Right lung (tissue), 5 donors: ENCODE results near the gene RNASE11. TPM values are rescaled to one million over a fixed set of nuclear protein-coding genes. Genes with fewer than 3 reads are reported as not detected.
"Not testable (repeated sequence)": the region's sequence is repeated elsewhere in the genome, so short reads cannot be mapped to it uniquely, and the experiment has no call there.

ENCODE experiments used
- DNase-seq, 2 donors: peaks; one replicate each; pipeline ENCODE4 v3.0.0-alpha.2; 2013
- polyA plus RNA-seq, 5 donors: library from polyadenylated mRNA; unstranded; fragments of 120-200 nt; gene quantifications; one replicate each; pipeline versions ENCODE4 v1.2.1 to v1.2.3, GENCODE V29; 2013; ENCODE audit warnings: inconsistent platforms in 1 of 5, low replicate concordance in 1 of 5; ENCODE audit not compliant: insufficient read length in 5 of 5, insufficient read depth in 1 of 5

Gene RNASE11
- polyA plus RNA-seq, 5 donors = not detected

DNA sequence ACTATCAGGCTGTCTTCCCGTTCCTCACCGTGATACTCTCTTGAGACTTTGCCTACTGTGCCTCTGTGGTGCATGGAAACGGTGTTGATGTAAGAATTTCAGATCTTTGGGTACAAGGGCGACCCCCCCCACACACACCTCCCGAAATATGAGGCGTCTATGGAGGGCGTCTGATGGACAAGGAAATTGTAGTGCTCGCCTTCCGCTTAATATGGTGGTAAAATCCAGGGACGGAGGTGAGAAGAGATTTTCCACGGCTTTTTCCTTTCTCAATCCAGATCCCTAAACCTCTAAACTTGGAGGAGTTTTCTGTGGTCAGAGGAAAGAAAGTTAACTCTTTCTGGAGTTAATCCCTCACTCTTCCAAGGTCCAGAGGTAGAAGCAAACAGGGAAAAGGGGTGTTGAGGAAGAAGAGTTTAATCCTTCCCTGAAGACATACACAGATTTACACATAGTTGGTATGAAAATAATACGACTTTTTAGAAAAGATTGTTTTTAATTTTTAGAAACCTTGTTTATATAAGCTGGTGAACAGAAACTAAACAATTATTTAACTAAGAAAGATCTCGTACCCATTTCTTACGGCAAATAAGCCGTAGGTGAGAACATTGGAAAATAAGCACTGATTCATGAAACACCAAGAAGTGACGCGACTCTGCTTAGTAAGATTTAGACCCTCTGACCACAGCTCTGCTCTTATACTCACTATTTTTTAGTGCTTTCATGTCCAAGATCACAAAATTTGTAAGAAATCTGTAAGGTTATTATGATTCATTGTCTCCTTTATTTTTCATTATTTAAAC lies 26.4 kb upstream of the RNASE11 start:
- DNase-seq = no peak

GRCh38 chr14:20613094-20614037 lies 25.6 kb upstream of the RNASE11 start:
- peak; percentile 91 to 95 for DNase-seq

GRCh38 chr14:20612403-20612802 lies 24.6 kb upstream of the RNASE11 start:
- DNase-seq = no peak

GRCh38 chr14:20611277-20611676 lies 23.5 kb upstream of the RNASE11 start:
- DNase-seq = no peak

GRCh38 chr14:20610002-20610765 lies 22.4 kb upstream of the RNASE11 start:
- DNase-seq = peak; percentile 61 to 80

- peak; percentile 75 to 88 for DNase-seq
Measured at GRCh38 chr14:20609215-20610001, 21.6 kb upstream of the RNASE11 start.

- no peak for DNase-seq
Measured at GRCh38 chr14:20608383-20609110, 20.7 kb upstream of the RNASE11 start.

DNA sequence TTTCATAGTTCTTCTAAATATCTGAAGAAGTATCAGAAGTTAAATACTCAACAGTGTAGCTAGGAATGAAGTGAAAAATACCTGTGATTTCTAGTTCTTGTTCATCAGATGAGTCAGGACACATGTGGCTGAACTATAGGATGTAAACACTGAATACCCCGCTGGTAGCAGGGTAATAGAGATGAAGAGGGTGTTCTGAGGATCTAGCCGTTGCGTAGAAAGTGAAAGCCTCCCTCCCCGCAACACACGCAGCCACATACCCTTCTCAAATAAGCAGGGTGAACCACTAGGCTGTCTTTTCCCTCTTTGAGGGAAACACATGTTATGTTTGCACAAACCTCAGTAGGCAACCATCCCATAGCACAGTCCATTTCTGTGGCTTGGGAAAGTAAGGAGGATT lies 19.8 kb upstream of the RNASE11 start:
- DNase-seq = no peak

- no peak for DNase-seq
Measured at GRCh38 chr14:20606902-20607242, 19.1 kb upstream of the RNASE11 start.

DNA sequence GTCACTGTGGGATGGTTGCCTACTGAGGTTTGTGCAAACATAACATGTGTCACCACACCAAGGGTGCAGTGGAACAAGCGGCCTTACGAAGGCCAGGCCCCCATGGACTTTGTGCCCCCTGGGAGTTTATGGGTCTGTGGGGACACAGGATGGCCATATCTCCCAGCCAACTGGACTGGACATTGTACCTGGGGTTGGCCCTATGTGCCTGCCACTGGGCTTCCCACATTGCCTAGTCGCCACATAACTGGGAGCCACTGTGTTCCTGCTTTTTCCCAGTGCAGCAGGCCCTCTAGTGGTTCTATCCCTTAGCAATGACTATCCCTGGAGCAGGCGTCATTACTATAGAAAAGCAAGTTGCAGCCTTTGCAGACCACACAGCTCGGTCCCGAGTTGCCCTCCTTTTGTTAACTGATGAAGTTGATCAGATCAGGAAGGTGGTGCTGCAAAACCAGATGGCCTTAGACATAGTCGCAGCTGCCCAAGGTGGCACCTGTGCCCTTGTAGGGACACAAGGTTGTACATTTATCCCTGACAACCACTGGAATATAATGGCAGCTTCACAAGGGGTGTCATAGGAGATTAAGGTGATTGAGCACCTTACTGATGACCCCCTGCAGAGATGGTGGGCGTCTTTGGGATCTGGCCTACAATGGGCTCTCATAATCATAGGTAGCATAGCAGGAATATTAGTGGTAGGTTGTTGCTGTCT lies 18.5 kb upstream of the RNASE11 start:
- DNase-seq = no peak

DNA sequence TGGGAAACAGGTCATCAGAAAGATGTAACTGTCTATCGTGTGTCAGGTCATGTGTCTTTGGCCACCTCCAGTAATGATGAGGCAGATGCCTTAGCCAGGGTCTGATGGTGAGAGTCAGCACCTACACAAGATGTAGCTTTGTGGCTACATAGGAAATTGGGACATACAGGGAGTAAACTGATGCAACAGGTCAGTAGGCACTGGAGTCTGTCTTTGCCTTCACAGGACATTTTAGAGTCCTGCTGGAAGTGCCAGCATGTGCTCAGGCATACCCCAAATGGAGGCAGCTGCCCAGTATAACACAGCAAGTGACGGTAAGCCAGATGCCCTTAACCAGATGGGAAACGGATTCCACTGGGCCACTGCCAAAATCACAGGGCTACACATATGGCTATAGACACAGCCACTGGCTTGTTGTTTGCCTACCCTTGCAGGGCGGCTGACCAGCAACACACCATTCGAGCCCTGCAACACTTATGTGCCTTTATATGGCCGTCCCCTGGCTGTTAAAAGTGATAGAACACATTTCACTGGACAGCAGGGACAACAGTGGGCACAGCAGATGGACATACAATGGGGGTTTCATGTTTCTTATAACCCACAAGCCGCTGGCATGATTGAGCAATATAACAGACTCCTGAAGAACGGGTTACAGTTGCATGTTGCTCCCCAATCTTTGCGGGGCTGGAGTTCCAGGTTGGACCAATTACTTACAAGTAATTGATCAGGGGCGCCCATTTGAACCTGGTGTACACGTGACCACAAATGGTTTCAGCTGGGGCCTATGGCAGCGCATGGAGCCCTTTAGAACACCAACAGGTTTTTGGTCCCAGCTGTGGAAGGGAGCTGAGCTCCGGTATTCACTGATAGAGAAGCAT lies 16.3 kb upstream of the RNASE11 start:
- DNase-seq = no peak

GRCh38 chr14:20602583-20602982 lies 14.8 kb upstream of the RNASE11 start:
- DNase-seq = no peak

GRCh38 chr14:20601522-20601921 lies 13.7 kb upstream of the RNASE11 start:
- DNase-seq = no peak

DNA sequence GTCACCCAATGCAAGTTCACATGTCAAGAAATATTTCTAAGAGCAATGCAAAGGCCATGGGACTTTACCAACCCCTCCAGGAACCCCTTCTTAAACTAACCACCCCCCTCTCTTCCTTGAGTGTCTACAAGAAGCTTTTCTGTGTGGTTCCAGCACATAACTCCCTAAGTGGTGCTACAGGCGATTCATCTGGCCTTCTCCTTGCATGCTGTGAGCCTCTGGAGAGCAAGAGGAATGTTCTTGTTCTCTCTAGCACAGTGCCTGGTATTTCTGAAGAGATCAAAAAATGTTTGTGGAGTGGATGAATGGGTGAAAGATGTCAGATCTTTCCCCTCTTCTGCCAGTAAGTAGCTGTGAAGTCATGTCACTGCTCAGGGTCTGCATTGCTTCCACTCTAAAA lies 9.3 kb upstream of the RNASE11 start:
- no peak for DNase-seq

- not testable (repeated sequence) for DNase-seq
Measured at GRCh38 chr14:20595726-20596125, 7.9 kb upstream of the RNASE11 start.

DNA sequence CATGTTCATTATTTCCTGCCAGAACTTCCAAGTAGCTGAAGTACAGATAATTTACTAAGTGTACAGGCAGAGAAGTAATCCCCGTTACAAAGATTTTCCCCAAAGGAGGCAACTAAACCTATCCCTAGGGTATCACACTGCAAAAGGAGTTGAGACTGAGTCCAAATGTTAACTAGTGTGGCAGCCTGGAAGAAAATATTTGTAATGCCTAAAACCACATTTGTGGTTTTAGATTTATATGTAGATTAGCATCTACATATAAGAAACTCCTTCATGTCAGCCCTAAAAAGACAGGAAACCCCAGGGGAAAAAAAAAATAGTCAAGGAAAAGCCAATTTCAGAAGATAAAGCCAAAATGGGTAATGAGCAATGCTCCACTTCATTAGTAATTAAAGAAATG lies 4.8 kb upstream of the RNASE11 start:
- no peak for DNase-seq

DNA sequence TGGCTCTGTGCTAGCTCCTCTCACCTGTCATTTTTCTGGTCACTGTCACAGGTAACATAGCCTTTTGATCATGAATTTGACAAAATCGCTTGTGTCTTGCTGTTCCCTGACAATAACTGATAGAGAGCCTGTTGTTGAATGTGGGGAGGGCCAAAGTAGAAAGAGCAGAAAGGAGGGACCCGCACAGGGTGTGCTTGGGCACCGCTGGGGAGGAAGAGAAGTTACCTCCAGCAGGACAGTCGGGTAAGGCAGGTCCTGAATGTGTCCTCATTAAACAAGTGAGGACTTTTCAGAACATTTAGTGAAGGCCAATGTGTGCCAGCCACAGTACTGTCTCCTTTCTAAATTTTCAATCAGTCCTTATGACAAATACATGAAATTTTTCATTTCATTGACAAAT lies 3.4 kb upstream of the RNASE11 start, which contains the start of gene RNASE12:
Gene RNASE12 (minus strand): TSS at position 142 of the 400 bp plus-strand sequence. CDS start 653 bp downstream, outside the sequence.
- no peak for DNase-seq

GRCh38 chr14:20583908-20584307 lies 3.9 kb downstream of the RNASE11 start:
- DNase-seq = no peak

GRCh38 chr14:20583142-20583541 lies 4.7 kb downstream of the RNASE11 start:
- no peak for DNase-seq
